Liver (tissue), 3 donors: Measurements from ENCODE around the gene DSCAML1.

Source experiments
- ATF3 ChIP-seq: IDR thresholded peaks from 2 replicates; pipeline ENCODE4 v1.6.1; 2016; ENCODE audit warnings: antibody characterized with exemption
- GABPA ChIP-seq, 2 donors: IDR thresholded peaks in 1 of 2; conservative IDR thresholded peaks in 1 of 2; 2 replicates each; pipeline ENCODE4 v1.6.1; 2016; ENCODE audit warnings: antibody characterized with exemption in 2 of 2, mild to moderate bottlenecking in 1 of 2, moderate library complexity in 1 of 2
- JUND ChIP-seq, 2 donors: IDR thresholded peaks; 2 replicates each; pipeline ENCODE4 v1.6.1; 2016; ENCODE audit warnings: antibody characterized with exemption in 2 of 2
- NR2F2 ChIP-seq: IDR thresholded peaks from 2 replicates; pipeline ENCODE4 v1.6.1; 2016; ENCODE audit warnings: antibody characterized with exemption
- RXRA ChIP-seq, 2 donors: IDR thresholded peaks; 2 replicates each; pipeline ENCODE4 v1.6.1; 2017 to 2018; ENCODE audit warnings: antibody characterized with exemption in 2 of 2, mild to moderate bottlenecking in 1 of 2
- SP1 ChIP-seq: IDR thresholded peaks from 2 replicates; pipeline ENCODE4 v1.6.1; 2018; ENCODE audit warnings: antibody characterized with exemption, mild to moderate bottlenecking
- ZBTB33 ChIP-seq: IDR thresholded peaks from 2 replicates; pipeline ENCODE4 v1.6.1; 2016; ENCODE audit warnings: antibody characterized with exemption
- TF ChIP-seq, protein P1 (sequence below): fragments of 150-350 bp; IDR thresholded peaks from 2 replicates; pipeline ENCODE4 v1.5.1; 2017; ENCODE audit warnings: improper control_type of control experiment, low read depth, low read length; ENCODE audit not compliant: missing input control
- TF ChIP-seq, protein P2 (sequence below): IDR thresholded peaks from 2 replicates; pipeline ENCODE4 v1.6.1; 2016; ENCODE audit warnings: antibody characterized with exemption
- TF ChIP-seq, protein P3 (sequence below): IDR thresholded peaks from 2 replicates; pipeline ENCODE4 v1.6.1; 2016; ENCODE audit warnings: antibody characterized with exemption, mild to moderate bottlenecking
- donor health status: healthy.
- donor health status: healthy.

DNA sequence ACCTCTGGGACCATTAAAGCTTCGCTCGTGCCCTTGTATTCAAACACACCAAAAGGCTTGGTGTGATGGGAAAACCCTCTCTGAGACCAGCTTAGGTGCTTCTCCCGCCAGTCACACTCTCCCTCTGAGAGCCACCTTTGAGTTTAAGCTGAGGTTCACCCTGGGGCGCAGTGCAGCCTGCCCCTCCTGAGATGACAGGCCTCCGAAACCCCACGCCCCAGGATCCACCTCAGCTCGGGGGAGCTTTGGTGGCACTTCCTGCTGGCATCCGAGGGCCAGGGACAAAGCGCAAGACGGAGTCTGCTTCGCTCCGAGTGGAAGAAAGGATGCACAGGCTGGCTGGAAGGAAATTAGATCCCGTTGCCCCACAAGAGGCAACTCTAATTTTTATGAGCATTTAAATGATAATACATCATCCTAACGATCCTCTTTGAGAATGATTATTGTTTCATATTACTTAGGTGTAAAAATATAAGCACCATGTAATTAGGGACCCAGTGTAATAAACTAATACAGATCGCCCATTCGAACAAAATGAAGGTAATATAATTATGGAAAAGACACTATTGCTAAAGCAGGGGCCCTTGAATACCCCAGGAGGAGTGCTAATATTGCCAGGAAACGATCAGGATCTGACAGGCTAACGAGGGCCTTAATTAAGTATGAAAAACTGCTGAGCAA, 334.7 kb downstream of the DSCAML1 start:
- TF ChIP-seq, protein P1, sequence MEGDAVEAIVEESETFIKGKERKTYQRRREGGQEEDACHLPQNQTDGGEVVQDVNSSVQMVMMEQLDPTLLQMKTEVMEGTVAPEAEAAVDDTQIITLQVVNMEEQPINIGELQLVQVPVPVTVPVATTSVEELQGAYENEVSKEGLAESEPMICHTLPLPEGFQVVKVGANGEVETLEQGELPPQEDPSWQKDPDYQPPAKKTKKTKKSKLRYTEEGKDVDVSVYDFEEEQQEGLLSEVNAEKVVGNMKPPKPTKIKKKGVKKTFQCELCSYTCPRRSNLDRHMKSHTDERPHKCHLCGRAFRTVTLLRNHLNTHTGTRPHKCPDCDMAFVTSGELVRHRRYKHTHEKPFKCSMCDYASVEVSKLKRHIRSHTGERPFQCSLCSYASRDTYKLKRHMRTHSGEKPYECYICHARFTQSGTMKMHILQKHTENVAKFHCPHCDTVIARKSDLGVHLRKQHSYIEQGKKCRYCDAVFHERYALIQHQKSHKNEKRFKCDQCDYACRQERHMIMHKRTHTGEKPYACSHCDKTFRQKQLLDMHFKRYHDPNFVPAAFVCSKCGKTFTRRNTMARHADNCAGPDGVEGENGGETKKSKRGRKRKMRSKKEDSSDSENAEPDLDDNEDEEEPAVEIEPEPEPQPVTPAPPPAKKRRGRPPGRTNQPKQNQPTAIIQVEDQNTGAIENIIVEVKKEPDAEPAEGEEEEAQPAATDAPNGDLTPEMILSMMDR, result no peak
- TF ChIP-seq SP1 (no peak), ZBTB33 (no peak), NR2F2 (no peak), ATF3 (no peak), RXRA (IDR thresholded peaks at IDR 0.05) (no peak), GABPA (IDR thresholded peaks at IDR 0.05 in 1 of 2, conservative IDR thresholded peaks at IDR 0.05 in 1 of 2) (no peak), JUND (IDR thresholded peaks at IDR 0.05) (no peak)
- TF ChIP-seq, protein P2, sequence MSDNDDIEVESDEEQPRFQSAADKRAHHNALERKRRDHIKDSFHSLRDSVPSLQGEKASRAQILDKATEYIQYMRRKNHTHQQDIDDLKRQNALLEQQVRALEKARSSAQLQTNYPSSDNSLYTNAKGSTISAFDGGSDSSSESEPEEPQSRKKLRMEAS, result no peak
- TF ChIP-seq, protein P3, sequence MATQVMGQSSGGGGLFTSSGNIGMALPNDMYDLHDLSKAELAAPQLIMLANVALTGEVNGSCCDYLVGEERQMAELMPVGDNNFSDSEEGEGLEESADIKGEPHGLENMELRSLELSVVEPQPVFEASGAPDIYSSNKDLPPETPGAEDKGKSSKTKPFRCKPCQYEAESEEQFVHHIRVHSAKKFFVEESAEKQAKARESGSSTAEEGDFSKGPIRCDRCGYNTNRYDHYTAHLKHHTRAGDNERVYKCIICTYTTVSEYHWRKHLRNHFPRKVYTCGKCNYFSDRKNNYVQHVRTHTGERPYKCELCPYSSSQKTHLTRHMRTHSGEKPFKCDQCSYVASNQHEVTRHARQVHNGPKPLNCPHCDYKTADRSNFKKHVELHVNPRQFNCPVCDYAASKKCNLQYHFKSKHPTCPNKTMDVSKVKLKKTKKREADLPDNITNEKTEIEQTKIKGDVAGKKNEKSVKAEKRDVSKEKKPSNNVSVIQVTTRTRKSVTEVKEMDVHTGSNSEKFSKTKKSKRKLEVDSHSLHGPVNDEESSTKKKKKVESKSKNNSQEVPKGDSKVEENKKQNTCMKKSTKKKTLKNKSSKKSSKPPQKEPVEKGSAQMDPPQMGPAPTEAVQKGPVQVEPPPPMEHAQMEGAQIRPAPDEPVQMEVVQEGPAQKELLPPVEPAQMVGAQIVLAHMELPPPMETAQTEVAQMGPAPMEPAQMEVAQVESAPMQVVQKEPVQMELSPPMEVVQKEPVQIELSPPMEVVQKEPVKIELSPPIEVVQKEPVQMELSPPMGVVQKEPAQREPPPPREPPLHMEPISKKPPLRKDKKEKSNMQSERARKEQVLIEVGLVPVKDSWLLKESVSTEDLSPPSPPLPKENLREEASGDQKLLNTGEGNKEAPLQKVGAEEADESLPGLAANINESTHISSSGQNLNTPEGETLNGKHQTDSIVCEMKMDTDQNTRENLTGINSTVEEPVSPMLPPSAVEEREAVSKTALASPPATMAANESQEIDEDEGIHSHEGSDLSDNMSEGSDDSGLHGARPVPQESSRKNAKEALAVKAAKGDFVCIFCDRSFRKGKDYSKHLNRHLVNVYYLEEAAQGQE, result no peak
